OCI-LY7 (cell line): ENCODE data around the gene PSME4.

Source experiments
- CTCF ChIP-seq: fragments of 200-600 bp; sonication (generic); conservative IDR thresholded peaks from 2 replicates; pipeline ENCODE4 v1.5.1; 2014; ENCODE audit warnings: mild to moderate bottlenecking, antibody characterized with exemption, low read length, moderate library complexity, mixed read lengths
- EZH2phosphoT487 ChIP-seq: fragments of 200-600 bp; sonication (generic); IDR thresholded peaks from 2 replicates; pipeline ENCODE4 v1.6.1; 2018; ENCODE audit warnings: low read depth, borderline replicate concordance, mild to moderate bottlenecking, mixed run types, antibody characterized with exemption, low read length, moderate library complexity, mixed read lengths

GRCh38 chr2:53826587-53827397 lies 144.0 kb downstream of the PSME4 start:
- TF ChIP-seq CTCF: no peak
- no peak for TF ChIP-seq EZH2phosphoT487
